Lung (tissue), 12 donors: ENCODE data around the gene MCRIP2. TPM values are rescaled to one million over a fixed set of nuclear protein-coding genes. Genes with fewer than 3 reads are reported as not detected.

Experiments
- ATAC-seq: fragments of 200-7000 bp; cut with Tn5 transposase; one replicate; pipeline ENCODE4 v1.9.1; 2020; ENCODE audit warnings: moderate number of reproducible peaks; ENCODE audit not compliant: insufficient read depth, low FRiP score
- DNase-seq, 3 donors: peaks; one replicate each; pipeline ENCODE4 v3.0.0-alpha.2; 2013 to 2017
- H3K27ac ChIP-seq, 2 donors: one replicate each; pipeline ENCODE4 v1.5.1; 2013; ENCODE audit warnings: mild to moderate bottlenecking in 2 of 2, moderate library complexity in 2 of 2, control low read depth in 1 of 2, inconsistent platforms in 1 of 2, low read depth in 1 of 2, low read length in 1 of 2
- H3K27me3 ChIP-seq, 3 donors: one replicate each; pipeline ENCODE4 v1.5.1; 2013; ENCODE audit warnings: low read length in 2 of 3; ENCODE audit not compliant: control insufficient read depth in 3 of 3, insufficient read depth in 3 of 3
- H3K36me3 ChIP-seq, 4 donors: one replicate each; pipeline ENCODE4 v1.5.1; 2013; ENCODE audit warnings: low read length in 4 of 4, mild to moderate bottlenecking in 1 of 4, moderate library complexity in 1 of 4; ENCODE audit not compliant: control insufficient read depth in 4 of 4, insufficient read depth in 4 of 4
- H3K4me1 ChIP-seq, 5 donors: one replicate each; pipeline ENCODE4 v1.5.1; 2013; ENCODE audit warnings: low read length in 5 of 5, mild to moderate bottlenecking in 2 of 5, moderate library complexity in 1 of 5; ENCODE audit not compliant: control insufficient read depth in 5 of 5, insufficient read depth in 5 of 5
- H3K4me3 ChIP-seq: one replicate; pipeline ENCODE4 v1.5.1; 2013; ENCODE audit warnings: mild to moderate bottlenecking, control low read depth, moderate library complexity
- H3K9ac ChIP-seq, 2 donors: one replicate each; pipeline ENCODE4 v1.5.1; 2013; ENCODE audit warnings: low read length in 2 of 2, control low read depth in 1 of 2; ENCODE audit not compliant: insufficient read depth in 1 of 2
- H3K9me3 ChIP-seq, 4 donors: one replicate each; pipeline ENCODE4 v1.5.1; 2013; ENCODE audit warnings: low read length in 3 of 4, mild to moderate bottlenecking in 1 of 4, moderate library complexity in 1 of 4; ENCODE audit not compliant: control insufficient read depth in 4 of 4, insufficient read depth in 3 of 4
- WGBS, 2 donors: extraction: QIAGEN DNeasy Blood & Tissue Kit; methylation state at CpG; one replicate each; pipeline ENCODE4 v1.1.7; 2013; 5-methylcytosine and 5-hydroxymethylcytosine counted together
- polyA plus RNA-seq, 2 donors: library from polyadenylated mRNA; stranded (reverse); fragments of 200-250 nt; gene quantifications; one replicate each; pipeline ENCODE4 v1.2.1, GENCODE V29; 2013
- total RNA-seq, 2 donors: library from RNA; depleted of rRNA in 1 of 2; stranded (reverse); fragments of >200 nt in 1 of 2; gene quantifications; one replicate each; pipeline ENCODE4 v1.2.1, GENCODE V29; 2014 to 2021
- TF ChIP-seq, protein P1 (sequence below): IDR thresholded peaks from 2 replicates; pipeline ENCODE4 v1.5.1; 2012; ENCODE audit warnings: mild to moderate bottlenecking; ENCODE audit errors: control extremely low read depth, extremely low read depth
- donor health status: control.
- donor health status: control.
- donor health status: Bipolar disorder and iron deficiency.
- donor health status: healthy.
- donor health status: DM: yes; HTN: yes; CAD: no.

The MCRIP2 gene
- total and polyA plus RNA-seq, 4 donors, result 9.1 to 109 (median 53.3) TPM

DNA sequence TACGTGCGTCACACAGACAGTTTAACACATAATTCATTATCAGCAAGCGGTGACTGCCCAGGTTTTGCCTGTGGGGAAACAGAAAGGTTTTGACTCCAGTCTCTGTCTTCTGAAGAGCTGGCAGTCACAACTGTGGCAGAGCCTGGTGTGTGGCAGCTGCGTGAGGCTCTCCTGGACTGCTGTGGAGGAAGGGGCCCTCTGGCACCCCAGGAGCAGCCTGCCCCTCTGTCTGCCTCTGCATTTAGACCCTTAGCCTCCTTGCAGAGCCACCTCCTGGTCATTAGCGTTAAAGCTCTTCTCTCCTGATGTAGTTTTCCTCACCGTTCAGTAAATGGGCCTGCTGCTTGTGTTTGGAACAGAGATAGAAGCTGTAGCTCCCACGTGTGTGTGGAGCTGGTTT is 40.8 kb upstream of the MCRIP2 start:
- TF ChIP-seq, protein P1, sequence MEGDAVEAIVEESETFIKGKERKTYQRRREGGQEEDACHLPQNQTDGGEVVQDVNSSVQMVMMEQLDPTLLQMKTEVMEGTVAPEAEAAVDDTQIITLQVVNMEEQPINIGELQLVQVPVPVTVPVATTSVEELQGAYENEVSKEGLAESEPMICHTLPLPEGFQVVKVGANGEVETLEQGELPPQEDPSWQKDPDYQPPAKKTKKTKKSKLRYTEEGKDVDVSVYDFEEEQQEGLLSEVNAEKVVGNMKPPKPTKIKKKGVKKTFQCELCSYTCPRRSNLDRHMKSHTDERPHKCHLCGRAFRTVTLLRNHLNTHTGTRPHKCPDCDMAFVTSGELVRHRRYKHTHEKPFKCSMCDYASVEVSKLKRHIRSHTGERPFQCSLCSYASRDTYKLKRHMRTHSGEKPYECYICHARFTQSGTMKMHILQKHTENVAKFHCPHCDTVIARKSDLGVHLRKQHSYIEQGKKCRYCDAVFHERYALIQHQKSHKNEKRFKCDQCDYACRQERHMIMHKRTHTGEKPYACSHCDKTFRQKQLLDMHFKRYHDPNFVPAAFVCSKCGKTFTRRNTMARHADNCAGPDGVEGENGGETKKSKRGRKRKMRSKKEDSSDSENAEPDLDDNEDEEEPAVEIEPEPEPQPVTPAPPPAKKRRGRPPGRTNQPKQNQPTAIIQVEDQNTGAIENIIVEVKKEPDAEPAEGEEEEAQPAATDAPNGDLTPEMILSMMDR, result no peak
- ATAC-seq (no peak), DNase-seq (no peak)
- Histone ChIP-seq H3K36me3 (peaks cover 0 to 14% (median 7%) of the 10 kb centered on the region in 4 donors), H3K4me1 (peaks cover 0 to 2% (median 0%) of the 10 kb centered on the region in 5 donors), H3K9me3 (no peaks in the 10 kb centered on the region), H3K27me3 (no peaks in the 10 kb centered on the region), H3K27ac (no peak overlapping the region), H3K4me3 (no peak overlapping the region), H3K9ac (no peak overlapping the region)
- 43 to 57% methylated on average over 7 of the region's 7 CpGs for WGBS, 2 donors

DNA sequence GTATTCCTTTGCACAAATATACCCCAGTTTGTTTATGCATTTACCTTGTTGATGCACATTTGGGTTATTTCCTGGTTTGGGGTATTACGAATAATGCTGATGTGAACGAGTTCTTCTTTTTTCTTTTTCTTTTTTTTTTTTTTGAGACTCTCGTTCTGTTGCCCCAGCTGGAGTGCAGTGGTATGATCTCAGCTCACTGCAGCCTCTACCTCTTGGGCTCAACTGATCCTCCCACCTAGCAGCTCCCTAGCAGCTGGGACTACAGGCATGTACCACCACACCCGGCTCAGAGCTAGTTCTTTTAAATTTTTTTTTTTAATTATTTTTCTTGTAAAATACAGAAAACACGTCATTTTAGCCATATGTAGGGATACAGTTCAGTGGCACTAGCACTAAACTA is 37.7 kb upstream of the MCRIP2 start:
- no peak for DNase-seq
- Histone ChIP-seq H3K4me1 (peaks cover 0 to 4% (median 0%) of the 10 kb centered on the region in 5 donors), H3K36me3 (peaks cover 0 to 10% (median 4%) of the 10 kb centered on the region in 4 donors), H3K27me3 (no peaks in the 10 kb centered on the region), H3K9me3 (no peaks in the 10 kb centered on the region), H3K9ac (no peak overlapping the region), H3K4me3 (no peak overlapping the region), H3K27ac (no peak overlapping the region)
- 56 to 71% methylated on average over 5 of the region's 5 CpGs for WGBS, 2 donors
- ATAC-seq, result no peak
- TF ChIP-seq, protein P1, result no peak

DNA sequence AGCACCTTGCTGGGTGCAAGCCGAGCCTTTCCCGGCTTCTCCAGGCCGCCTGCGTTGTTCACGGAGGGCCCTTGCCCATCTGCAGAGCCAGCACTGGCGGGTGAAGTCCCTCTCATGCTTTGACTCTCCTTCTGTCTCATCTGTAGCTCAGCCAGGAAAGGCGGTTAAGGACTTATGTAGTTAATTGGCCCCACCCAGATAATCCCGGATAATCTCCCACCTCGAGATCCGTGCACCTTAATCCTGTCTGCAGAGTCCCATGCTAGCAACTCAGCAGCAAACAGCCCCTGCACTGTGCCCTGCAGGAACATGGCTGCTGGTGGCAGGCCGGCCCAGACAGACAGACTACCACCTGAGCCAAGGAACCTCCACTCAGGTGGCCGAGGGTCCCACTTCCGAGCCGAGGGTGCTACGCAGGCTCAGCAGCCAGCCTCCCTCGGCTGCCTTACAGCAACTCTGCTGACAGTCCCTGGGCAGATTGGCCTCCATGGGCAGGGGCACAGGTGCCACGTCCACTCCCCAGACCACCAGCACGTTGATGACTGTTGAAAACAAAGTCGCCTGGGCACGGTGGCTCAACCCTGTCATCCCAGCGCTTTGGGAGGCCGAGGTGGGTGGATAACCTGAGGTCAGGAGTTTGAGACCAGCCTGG is 34.8 kb upstream of the MCRIP2 start:
- H3K4me3 ChIP-seq, result no peak overlapping the region
- 96 to 97% methylated on average over 22 of the region's 22 CpGs for WGBS, 2 donors
- DNase-seq, result no peak

More for the DNA sequence above, 34.8 kb upstream of the MCRIP2 start:
- H3K27me3 ChIP-seq, result no peaks in the 10 kb centered on the region
- H3K27ac ChIP-seq, result no peak overlapping the region
- TF ChIP-seq, protein P1, result no peak
- no peaks in the 10 kb centered on the region for H3K9me3 ChIP-seq
- H3K4me1 ChIP-seq, result peaks cover 0 to 4% (median 0%) of the 10 kb centered on the region in 5 donors
- peaks cover 0 to 8% (median under 1%) of the 10 kb centered on the region in 4 donors for H3K36me3 ChIP-seq
- H3K9ac ChIP-seq, result no peak overlapping the region
- ATAC-seq, result no peak
